ENCODE data around the gene NET1. TPM values are rescaled to one million over a fixed set of nuclear protein-coding genes. Genes with fewer than 3 reads are reported as not detected.
"Not testable (repeated sequence)": the region's sequence is repeated elsewhere in the genome, so short reads cannot be mapped to it uniquely, and the experiment has no call there.

NET1 gene
- polyA plus RNA-seq, 4 donors = 112 to 162 (median 144) TPM

- no peak for DNase-seq (ENCODE audit: low read depth in 4 of 4, low spot score in 3 of 4)
Measured at GRCh38 chr10:5396556-5397300, 15.6 kb upstream of the NET1 start.

GRCh38 chr10:5399332-5399731 is 13.0 kb upstream of the NET1 start:
- no peak for DNase-seq (ENCODE audit: low read depth in 4 of 4, low spot score in 3 of 4)

DNA sequence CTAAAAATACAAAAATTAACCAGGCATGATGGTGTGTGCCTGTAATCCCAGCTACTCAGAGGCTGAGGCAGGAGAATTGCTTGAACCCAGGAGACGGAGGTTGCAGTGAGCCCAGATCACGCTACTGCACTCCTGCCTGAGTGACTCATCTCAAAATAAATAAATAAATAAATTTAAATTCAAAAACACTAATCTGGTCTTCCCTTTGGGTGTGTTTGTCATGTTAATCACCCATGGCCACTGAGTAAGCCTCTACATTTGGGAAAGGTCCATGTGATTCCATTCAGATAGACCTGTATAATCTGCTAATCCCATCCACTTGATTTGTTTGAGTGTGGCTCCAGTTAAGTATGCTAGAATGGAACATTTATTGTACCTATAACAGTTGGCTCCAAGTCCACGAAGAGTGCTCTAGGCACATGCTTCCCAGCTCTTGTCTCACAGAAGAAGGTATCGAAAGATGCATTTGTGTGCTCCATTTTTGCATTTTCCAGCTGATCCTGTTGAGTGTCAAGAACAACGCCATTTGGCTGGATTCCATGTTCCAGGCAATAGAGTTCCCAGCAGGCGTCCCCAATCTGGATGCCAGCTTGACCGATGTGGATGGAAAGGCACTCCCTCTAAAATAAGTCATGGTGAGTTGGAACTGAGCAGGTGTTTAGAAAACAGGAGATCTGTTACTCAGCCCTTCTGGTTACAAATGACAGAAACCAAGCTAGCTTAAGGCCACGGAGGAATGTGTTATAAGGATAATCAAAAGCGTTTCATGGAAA is 11.7 kb upstream of the NET1 start:
- DNase-seq (ENCODE audit: low read depth in 4 of 4, low spot score in 3 of 4) = no peak

GRCh38 chr10:5402798-5403197 is 9.6 kb upstream of the NET1 start:
- no peak for DNase-seq (ENCODE audit: low read depth in 4 of 4, low spot score in 3 of 4)

GRCh38 chr10:5404208-5405041 is 7.9 kb upstream of the NET1 start, which contains the start of gene TUBAL3:
TSS of gene TUBAL3 (minus strand) at chr10:5404828. CDS start at chr10:5404792, 36 bp downstream.
- DNase-seq (ENCODE audit: low read depth in 4 of 4, low spot score in 3 of 4) = no peak

DNA sequence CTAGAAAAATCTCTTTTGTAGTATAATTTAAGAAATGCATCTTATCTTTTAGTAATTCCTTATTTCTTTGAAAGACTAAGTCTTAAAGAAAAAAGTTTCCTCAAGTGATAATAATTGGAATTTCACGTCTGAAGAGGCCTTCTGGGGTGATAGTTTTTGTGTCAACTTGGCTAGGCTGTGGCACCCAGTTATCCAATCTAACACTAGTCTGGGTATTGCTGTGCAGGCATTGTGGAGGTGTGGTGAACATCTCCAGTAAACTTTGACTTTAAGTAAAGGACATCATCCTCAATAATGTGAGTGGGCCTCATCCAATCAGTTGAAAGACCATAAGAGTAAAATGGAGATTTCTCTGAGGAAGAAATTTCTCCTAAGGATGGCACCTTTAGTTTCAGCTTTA is 5.4 kb upstream of the NET1 start:
- no peak for DNase-seq (ENCODE audit: low read depth in 4 of 4, low spot score in 3 of 4)

DNA sequence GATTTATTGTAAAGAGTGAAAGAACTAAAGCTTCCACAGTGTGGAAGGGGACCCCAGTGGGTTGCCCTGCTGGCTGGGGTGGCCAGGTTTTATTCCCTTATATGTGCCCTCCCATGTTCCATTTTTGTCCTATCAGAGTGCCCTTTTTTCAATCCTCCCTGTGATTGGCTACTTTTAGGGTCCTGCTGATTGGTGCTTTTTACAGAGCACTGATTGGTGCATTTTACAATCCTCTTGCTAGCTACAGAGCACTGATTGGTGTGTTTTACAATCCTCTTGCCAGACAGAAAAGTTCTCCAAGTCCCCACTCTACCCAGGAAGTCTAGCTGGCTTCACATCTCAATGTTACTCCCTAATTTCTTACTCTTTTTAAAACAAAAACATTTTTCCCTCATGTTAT is 1.6 kb upstream of the NET1 start:
- DNase-seq (ENCODE audit: low read depth in 4 of 4, low spot score in 3 of 4) = not testable (repeated sequence)

DNA sequence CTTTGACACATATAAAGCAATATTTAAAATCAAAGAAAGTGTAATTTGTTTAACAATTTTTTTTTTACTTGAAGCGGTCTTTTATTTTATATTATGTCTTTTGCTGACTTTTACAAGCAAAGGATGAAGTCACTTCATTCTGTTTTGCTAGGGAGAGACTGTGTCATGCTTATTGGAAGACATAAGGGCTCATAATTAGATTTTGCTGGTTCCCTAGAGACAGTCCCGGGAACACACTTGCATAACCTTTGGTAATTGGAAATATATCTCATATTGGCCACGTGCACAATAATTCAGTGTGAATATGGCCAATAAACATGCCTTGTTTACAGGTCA is 448 bp upstream of the NET1 start:
- no peak for DNase-seq (ENCODE audit: low read depth in 4 of 4, low spot score in 3 of 4)

DNA sequence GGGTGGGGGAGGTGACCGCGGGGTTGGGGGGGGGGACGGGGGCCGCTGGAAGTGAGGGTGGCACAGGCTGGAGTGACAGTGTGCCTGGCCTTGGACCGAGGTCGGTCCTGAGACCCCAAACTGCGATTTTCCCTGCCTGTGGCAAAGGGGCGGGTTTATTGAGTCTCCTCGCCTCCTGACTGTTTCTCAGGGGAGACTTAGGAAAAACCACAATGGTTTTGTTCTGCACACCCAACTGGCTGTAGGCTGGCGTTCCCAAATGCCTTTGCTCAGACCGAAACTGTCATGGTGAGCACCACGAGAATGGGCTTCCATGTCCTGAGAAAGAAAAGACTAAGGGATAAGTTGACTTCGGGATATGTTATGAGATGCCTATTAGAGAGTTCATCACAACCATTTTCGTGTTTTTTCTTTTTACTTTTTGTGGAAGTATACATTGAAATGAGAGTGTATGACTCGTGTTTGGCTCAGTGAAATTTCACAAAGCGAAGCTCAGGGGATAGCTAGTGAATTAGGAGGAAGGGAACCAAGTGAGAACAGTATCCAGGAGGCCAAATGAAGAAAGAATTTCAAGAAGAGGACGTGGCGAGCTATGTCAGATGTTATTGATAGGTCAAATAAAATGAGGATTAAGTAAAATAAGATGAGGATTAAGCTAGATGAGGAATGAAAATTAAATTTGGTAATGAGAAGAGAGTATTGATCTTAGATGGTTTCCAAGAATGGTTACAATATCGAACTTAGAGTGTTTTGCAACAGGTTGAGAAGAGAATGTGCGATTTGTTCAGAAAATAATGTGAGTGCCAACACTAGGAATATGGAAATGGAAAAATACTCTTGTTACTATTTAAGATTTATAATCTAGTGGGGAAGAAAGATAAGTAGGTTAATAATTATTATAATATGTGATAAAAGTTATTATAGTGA is 918 bp downstream of the NET1 start:
- DNase-seq (ENCODE audit: low read depth in 4 of 4, low spot score in 3 of 4) = no peak

- DNase-seq (ENCODE audit: low read depth in 4 of 4, low spot score in 3 of 4) = no peak
Measured at GRCh38 chr10:5416981-5417380, 4.6 kb downstream of the NET1 start.

- DNase-seq (ENCODE audit: low read depth in 4 of 4, low spot score in 3 of 4) = no peak
Measured at GRCh38 chr10:5418584-5418983, 6.2 kb downstream of the NET1 start.

GRCh38 chr10:5419466-5420094 is 7.2 kb downstream of the NET1 start:
- no peak for DNase-seq (ENCODE audit: low read depth in 4 of 4, low spot score in 3 of 4)

- no peak for DNase-seq (ENCODE audit: low read depth in 4 of 4, low spot score in 3 of 4)
Measured at GRCh38 chr10:5423771-5424170, 11.4 kb downstream of the NET1 start.

- no peak for DNase-seq (ENCODE audit: low read depth in 4 of 4, low spot score in 3 of 4)
Measured at GRCh38 chr10:5424751-5425150, 12.4 kb downstream of the NET1 start.

- no peak for DNase-seq (ENCODE audit: low read depth in 4 of 4, low spot score in 3 of 4)
Measured at GRCh38 chr10:5428133-5428532, 15.8 kb downstream of the NET1 start.

DNA sequence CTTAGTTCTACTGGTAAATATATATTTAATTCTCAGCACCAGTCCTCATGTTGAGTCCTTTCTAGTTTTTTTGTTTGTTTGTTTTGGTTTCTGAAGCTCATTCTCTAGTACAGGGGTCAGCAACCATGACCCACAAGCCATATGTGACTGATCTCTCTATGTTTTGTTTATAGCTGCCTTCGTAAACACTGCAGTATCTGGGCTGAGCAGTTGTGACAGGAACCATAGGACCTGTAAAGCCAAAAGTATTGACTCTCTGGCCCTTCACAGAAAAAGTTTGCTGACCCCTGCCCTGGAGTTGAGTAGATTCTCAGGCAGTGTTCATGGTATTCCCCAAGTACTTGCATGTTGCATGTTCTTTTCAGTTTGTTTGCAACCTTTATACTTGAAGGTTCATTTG is 20.8 kb downstream of the NET1 start:
- DNase-seq (ENCODE audit: low read depth in 4 of 4, low spot score in 3 of 4) = no peak

DNA sequence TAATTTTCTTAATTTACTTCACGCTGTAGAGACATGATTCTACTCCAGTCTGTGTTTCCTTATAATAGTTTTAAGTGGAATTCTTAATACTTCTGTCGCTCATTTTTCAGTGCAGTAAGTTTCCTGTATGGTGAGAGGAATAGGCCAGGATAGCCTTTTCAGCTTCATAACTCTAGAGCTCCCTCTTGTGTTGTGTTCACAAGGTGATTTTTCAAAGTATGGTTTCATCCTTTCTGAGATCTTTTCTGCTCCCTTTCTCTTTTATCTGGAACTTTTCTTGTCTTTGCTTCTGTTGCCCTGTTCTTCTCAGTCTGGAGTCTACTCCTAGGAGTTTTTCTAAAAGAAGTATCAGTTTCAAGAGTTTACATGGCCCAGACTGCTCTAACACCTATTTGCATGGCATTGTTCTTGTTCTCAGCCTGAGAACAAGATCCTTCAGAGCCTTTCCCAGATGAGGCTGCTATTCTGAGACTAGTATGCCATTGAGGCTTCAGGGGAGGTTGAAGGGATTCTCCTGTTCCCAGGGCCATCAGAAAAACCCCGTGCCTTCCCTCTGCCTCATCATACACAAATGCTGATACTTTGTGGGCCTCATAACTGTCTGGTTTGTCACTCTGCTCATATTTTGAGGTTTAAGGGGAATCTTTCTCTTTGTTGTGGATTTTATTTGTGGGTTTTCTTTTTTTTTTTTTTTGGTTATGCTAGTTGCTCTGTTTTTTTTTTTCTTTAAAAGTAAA is 21.8 kb downstream of the NET1 start:
- no peak for DNase-seq (ENCODE audit: low read depth in 4 of 4, low spot score in 3 of 4)

DNA sequence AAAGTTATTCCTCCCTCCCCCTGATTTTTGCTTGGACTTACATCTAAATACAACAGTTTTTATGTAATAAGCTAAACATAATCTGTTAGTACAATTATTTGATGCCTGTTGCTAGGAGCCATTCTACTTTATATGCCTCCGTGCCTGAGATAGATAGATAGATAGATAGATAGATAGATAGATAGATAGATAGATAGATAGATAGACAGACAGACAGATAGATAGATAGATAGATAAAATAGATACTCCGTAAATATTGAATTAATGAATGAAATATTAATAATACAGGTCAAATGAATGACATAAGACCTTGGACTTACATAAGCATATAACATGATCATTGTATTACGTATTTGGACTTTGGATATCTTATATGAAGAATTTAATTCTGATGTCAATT is 23.0 kb downstream of the NET1 start:
- no peak for DNase-seq (ENCODE audit: low read depth in 4 of 4, low spot score in 3 of 4)

DNA sequence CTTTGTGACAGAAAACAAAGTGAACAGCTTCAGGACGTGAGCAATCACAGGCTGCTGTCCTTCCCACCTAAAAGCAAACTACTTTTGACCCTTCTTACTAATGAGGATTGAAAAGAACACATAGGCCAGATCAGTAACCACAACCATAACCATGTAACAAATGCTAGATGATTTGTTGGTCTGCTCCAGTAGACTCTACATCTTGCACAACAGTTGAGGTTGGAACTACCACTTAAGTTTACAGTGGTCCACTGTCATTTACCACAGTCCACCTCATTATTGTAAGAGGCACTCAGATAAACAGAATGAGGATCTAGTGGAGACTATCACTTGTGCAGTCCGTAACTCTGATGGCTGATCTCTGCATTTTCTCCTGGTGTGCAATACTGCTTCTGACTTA is 27.8 kb downstream of the NET1 start:
- no peak for DNase-seq (ENCODE audit: low read depth in 4 of 4, low spot score in 3 of 4)

All from right renal pelvis (tissue), 4 donors.